HG03520 (cell line): Measurements from ENCODE around the gene SUB1.
"Not testable (repeated sequence)": the region's sequence is repeated elsewhere in the genome, so short reads cannot be mapped to it uniquely, and the experiment has no call there.

Experiments
- ATAC-seq: cut with Tn5 transposase; IDR thresholded peaks from one replicate; pipeline ENCODE4 v1.9.1; 2021; ENCODE audit warnings: mild to moderate bottlenecking, moderate library complexity; ENCODE audit not compliant: unreplicated experiment

SUB1 gene

DNA sequence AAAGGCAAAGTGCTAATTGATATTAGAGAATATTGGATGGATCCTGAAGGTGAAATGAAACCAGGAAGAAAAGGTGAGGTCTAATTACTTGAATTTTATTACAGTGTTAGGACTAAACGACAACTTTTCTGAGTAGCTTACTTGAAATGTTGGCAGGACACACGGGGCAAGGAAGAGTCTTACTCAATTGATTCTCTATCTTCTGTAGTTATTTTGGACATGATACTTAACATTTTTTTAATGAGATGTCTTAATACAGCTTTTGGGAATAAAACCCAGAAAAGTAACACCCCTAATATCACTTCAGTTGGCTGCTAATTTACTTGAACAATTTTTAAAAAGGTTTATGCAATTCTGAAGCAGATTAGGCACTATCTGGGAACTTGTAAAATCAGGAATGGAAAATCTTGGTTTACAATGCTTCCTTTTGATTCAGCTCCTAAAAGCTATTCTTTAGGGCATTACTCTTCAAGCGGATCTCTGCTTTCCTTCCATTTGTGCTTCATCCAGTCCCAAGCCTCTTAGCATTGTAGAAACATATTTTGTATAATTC, 13.7 kb downstream of the SUB1 start:
- no peak for ATAC-seq

DNA sequence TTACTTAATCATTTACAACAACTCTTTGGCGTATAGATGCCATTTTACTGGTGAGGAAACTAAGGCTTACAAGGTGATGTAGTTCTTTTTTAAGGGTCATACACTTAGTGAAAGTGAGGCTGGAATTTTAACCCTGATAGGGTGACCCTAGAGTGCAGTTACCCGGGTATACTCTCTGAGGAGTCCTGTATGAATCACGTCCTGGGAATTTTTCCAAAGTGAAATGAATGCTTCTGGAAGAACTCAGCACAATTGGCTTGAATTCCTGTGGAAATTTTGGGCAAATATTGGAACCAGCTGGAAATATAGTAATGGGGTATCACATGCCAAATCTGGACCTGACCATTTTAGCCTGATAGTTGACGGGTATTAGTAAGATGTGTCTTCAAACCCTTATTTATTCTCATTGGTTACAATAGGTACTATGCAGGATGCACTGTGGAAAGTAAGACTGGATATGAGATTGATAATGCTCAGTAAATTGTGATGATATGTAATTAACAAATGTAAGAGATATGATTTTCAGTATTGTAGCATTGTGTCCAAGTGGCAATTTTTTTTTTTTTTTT, 14.8 kb downstream of the SUB1 start:
- no peak for ATAC-seq

DNA sequence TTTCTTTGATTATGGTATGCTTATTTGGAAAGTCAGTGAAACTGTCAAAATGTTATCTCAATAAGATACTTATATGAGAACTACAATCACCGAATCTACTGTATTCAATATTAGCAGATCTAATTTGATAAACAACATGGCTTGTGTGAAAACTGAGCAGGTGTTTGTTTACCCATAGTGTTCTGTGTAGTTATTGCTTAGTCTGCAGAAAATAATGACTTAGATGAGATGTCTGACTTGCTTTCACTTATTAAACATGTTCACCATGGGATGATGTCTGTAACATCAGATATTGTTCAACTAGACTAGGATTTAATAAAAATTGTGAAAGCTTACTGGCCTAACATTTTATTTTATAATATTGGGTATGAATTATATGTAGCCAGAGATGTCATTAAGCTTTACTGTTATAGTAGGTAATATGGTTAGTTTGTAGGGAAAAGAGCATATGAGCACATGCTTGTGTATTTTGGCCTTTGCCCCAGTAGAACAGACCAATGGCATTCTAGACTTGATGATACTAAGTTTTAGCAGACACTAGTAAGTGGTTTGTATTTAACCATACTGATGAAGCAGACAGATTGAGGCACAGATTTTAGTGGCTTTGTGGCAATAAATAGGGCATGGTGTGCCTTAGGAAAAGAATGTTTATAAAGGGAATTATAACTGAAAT, 16.4 kb downstream of the SUB1 start:
- ATAC-seq: no peak

DNA sequence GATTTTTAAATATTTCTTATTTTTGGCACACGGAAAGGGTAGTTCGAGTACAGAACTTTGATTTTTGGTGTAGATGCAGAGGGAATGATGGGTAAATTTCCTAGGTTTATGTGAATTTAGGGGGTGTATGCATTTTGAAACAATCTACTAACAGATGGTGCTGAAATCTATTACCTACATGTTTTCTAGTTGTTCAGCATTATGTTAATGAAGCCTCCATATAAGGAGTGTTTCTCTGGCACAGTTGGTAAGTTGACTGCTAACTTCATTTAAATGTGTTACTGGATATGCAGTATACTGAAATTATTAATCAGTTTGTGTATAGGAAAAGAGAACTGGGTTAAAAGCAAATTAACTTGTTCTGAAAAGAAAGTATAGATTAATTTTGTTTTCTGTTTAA, 17.5 kb downstream of the SUB1 start:
- no peak for ATAC-seq

DNA sequence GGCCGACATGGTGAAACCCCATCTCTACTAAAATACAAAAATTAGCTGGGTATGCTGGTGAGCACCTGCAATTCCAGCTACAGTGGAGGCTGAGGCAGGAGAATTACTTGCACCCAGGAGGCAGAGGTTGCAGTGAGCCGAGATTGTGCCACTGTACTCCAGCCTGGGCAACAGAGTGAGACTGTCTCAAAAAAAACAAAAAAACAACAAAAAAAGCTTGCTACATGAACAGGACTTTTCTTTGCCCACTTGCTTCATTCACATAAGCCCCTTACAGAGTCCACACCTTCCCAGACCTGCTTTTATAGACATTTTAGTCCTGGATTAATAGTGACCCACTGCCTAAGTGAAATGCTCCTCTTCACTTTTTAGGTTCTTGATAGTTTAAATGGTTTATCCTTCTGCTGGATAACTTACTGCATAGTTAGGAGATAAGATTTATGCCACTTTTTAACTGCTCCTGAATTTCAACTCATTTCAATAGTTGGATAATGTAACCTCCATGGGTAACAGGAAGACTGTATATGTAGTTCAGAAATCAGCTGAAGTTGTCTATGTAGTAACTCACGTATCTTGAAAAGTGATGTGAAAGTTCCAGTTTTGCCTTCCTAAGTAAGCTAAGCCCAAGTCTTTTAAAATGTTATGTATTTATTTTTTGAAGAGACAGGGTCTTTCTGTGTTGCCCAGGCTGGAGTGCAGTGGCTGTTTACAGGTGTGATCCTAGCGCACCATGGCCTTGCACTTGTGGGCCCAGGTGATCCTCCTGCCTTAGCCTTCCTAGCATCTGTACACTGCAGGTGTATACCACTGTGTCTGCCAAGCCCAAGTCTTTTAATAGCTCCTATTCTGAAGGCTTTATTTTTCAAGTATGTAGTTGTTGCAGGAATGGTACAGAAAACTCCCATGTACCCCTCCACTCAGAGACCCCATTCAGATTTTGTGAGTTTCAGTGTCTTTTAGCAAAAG, 19.7 kb downstream of the SUB1 start:
- ATAC-seq: no peak

DNA sequence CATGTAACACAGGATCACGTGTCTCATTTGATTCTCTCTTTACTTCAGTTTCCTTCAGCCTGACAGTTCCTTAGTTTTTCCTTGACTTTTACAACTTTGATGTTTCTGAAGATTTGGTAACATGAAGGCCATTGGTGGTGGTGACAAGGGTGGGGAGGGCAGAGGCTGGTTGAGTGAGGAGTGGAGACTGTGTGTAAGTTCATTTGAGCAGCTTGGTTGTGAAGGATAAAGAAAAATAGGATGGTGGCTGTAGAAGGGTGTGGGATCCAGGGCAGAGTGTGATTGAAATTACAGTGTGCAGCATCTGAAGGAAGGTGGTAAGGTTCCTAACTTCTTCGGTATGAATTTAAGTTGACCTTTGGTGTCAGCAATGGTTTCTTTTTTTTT, 20.4 kb downstream of the SUB1 start:
- ATAC-seq: no peak

DNA sequence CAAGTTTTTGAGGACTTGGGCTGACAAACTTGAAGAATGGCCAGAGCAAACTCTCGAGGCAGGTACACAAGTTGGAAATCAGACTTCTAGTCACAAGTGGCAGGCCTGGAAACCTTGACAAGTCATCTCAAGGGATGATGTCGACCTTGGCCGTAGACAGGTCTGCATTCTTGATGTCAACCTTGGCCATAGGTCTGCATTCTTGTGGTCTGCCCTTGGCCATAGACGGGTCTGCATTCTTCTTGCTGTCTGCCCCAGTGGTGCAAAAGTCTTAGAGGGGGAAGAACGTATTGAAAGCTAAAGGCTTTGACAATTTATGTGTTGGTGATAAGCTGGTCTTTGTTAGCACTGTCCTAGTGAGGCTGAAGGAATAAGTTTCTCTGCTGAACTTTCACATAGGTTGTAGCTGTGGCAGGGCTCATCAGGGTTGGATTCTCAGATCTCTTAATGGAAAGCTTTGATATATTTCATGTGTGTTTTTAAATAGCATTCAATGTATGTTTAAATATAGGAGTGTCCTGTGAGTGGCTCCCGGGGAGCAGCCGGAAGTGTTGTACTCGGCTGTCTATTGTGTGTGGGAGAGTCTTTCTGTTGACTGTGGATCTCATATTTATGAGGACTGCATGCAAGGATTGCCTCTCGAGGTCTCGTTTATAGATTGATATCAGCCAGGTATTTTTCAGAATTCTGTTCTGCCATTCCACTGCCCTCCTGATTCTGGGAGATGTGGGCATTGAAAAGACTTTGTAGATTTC, 27.0 kb downstream of the SUB1 start:
- ATAC-seq: no peak

DNA sequence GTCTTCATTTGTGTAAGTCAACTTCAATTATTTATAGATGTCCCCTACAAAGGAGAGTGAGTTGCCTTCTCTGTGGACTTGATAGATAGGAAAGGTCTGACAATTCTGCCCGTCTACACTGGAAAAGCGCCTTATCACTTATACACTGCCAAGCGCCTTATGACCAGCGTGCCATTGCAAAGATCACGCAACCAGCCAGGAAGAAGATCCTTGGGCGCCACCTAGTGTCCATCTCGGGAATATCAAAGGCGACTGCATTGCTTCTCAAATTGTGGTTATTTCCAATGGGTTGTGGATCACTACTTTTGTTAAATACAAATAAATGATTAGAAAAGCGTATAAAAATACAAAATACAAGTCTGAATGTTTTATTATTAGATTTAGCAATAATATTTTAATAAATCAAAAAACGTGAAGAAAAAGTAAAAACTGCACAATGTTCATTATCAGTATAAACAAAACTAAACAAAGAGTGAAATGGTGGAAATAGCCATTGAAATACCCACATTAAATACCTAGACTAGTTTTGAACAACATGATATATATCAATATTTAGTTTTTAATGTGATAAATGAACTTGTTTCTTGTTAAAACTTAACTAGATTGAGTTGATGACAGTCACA, 27.8 kb downstream of the SUB1 start:
- peak; percentile 61 for ATAC-seq

DNA sequence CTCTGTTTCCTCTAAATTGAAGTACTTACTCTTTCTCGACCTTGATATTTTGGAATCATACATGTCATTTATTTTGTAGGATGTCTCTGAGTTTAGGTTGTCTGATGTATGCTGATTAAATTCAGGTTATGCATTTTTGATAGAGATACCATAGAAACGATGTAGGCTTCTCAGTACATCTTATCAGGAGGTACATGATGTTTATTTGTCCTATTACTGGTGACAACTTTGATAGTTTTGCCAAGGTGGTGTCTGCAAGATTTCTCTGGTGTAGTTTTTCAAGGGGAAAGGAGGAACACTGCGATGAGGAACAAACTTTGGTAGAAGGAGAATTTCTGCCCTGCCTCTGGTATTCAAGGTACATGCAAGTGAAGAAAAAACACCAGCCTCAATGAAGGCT, 29.9 kb downstream of the SUB1 start:
- no peak for ATAC-seq

DNA sequence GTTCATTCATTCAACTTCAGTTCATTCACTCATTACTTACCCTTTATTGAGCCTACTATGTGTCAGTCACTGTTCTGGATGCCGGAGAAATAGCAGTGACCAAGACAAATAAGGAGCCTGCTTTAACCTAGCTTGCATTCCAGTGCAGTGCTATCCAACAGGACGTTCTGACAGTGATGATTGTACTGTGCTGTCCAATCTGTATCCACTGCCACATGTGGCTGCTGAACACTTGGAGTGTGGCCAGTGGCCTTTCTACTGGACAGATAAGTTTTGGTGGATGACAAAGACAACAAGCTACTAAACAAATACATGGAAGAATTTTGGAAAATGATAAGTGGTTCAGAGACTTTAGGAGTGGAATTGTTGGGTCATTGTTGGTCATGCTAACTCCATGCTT, 33.6 kb downstream of the SUB1 start:
- no peak for ATAC-seq

DNA sequence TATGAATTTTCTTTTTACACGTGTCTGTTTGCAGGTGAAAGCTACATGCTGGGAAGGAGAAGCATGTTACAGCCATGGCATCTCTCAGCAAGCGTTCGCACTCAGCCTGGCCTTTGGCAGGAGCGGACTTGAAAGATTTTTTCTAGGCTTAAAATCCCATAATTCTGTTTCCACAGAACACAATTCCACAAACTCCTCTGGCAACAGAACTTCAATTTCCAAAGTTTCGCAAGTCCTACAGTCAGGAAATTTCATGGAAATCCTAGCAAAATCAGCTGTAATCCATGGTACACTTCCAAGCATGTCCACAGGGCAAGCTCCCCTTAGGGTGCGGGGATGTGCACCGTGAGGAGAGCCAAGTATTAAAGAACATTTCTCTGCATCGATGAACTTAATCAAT, 35.9 kb downstream of the SUB1 start:
- no peak for ATAC-seq

DNA sequence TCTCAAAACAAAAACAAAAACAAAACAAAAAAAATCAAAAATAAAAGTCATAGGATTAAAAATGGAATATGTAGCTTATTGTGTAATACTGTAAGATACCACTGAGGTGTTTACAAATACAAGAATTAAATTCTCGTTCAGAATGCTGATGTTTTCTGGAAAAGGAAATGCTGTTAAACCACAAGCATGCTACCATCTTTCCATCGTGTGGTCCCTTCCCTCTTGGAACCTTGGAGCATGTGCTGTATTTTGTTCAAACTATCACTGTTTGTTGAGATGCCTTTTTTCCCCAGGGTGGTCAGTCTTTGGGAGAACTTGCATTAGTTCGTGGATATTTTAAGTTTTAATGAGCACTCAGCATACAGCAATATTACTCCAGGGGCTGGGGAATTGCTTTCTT, 39.7 kb downstream of the SUB1 start:
- no peak for ATAC-seq

DNA sequence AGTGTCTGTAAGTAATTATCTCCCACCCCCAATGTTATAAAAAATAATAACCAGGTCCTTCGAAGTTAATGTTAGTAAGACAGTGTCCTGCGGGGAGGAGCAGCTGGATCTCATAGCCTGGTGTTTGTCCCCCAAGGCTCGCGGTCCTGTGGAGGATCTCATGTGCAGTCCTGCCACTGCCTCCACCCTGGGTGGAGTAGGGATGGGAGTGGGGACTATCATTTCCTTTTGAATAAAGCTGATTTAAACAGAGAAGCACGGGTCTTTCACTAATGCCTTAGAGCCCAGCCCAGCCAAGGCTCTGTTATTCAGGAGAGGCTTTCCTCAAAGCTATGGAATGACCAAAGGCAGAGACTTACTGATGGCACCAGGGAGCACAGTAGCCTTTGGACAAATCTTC, 40.2 kb downstream of the SUB1 start:
- ATAC-seq: no peak

DNA sequence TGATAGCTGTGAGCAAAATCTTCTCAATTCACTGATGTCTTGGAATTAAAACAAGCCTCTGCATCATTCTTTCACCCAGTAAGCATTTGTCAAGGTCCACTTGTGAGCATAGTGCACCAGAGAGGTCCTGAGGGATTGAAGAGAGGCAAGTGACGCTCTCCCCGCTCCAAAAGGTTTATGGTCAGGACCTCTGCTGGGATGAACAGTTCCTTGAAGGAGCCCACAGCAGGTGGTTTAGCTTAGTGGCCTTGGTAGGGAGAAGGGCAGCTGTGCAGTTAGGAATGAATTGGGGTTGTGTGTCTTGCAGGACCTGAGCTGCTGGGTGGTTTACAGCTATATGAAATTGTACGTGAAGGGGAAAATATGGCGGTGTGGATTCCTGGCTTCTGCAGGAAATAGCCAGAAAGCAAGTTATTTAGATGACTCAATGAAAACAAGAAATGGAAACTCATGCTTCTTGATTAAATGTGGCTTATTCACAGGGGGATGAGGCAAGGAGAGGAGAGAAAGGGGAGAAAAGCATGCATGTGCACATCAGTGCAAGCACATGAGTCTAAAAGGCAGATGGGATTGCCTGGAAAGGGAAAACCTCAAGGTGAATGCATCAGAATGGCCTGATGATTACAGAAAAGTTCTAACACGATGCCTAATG, 42.0 kb downstream of the SUB1 start:
- ATAC-seq: no peak

DNA sequence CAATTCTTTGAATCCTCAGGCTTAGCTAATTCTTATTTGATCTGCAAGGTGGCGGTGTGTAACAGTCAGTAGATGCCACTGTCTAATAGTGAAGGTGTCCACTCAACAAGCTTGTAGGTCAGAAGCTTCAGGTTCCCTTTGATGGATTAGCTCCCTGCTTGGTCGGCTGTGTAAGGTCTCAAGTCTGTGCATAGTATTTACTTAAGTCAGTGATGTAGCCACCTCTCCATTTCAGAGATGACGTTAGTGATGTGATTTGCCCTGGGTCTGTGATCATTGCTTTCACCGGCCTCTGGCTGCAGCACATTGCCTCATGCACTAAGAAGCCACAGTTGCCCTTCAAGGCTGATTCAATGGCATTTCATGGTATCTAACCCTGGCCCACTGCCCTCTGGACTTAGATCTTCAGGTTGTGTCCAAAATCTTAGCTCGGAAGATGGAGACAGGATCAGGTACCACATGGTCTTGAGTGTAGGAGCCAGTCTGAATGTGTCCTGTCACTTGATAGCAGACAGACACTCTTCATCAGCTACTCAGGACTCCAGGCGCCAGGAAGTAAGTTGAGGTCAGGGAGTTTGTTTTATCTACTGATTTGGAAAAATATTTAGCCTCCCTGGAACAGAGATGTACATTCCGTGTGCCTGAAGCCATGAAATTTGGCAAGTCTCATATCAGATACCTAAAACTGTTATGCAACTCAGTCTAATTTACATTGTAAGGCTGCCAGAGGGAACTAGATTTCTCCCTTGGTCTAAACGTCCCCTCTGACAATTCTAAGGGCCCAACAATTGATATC, 42.9 kb downstream of the SUB1 start:
- ATAC-seq: no peak

DNA sequence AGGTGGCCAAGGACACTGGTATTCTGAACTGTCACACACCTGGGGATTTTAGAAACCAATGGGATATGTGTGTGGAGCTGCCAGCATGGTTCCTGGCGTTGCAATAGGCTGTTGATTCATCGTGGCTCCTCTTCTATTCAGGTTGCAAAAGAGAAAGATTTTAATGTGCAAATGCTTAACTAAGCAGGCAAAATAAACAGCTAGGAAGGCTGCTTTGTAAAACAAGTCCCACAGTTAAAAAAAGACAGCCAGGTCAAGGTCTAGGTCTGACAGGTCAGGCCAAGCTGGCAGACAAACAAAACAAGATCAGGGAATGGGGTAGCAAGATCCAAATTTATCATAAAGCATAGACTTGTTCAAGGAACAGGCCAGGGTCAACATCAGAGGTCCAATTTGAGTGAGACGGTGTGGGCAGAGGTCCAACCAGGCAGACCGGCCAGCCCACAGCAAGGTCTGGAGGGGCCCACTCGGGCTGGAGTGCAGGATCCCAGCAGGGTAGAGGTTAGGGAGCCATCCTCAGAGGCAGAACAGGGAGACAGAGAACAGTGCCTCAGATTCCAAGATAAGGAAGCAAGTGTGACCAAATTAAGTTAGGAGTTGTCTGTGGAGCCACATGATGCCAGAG, 45.6 kb downstream of the SUB1 start:
- no peak for ATAC-seq

DNA sequence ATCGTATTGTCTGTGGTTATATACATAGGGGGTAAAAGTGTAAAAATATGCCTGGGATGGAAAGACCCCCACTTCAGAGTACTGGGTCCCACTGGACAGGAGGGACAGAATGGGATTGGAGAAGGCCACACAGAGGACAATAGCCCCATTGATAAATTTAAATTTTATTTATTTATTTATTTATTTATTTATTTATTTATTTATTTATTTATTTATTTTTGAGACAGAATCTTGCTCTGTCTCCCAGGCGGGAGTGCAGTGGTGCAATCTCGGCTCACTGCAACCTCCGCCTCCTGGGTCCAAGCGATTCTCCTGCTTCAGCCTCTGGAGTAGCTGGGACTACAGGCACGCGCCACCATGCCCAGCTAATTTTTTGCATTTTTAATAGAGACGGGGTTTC, 47.7 kb downstream of the SUB1 start:
- not testable (repeated sequence) for ATAC-seq

DNA sequence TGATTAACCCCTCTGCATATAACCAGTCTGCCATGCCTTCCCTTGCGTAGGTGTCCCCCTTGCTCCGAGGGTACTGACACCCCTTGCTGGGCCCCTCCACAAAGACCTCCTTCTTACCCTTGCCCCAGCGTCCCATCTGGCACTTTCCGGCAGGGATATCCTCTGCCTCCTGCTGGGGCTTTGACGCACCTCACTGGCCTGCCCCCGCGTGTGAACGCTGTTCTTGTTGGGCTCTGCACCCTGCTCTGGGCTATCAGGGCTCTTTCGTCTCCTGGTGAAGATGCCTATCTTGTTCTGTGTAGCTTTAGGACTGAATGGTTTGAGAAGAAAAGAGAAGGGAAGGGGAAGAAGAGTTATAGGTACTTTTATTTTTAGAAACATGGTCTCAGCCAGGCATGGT, 53.0 kb downstream of the SUB1 start:
- no peak for ATAC-seq

DNA sequence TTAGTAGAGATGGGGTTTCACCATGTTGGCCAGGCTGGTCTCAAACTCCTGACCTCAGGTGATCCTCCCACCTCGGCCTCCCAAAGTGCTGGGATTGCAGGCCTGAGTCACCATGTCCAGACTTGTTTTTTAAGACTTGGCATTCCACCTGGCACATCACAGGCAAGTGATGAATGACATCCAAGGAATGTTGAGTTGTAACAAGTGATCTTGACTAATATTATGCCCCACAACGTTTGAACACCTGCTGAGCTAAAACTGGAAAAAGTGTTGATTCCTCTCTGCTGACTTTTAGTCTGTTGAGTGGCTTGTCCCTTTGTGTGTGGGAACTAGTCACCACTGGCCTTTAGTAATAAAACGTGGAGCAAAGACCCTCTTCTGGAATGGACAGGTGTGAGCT, 54.6 kb downstream of the SUB1 start:
- ATAC-seq: no peak
